Left hindlimb (tissue), 1 donor: ENCODE data around the gene CDK17.

Experiments used
- DNase-seq: peaks from one replicate; pipeline ENCODE4 v3.0.0-alpha.2; 2018

Gene CDK17

GRCh38 chr12:96236221-96236822 lies 163.9 kb downstream of the CDK17 start:
- DNase-seq: peak; percentile 67

GRCh38 chr12:96235484-96235826 lies 164.8 kb downstream of the CDK17 start:
- DNase-seq: no peak

GRCh38 chr12:96234591-96235483 lies 165.4 kb downstream of the CDK17 start:
- no peak for DNase-seq

GRCh38 chr12:96233939-96234461 lies 166.2 kb downstream of the CDK17 start:
- DNase-seq: peak; percentile 95

- no peak for DNase-seq
These were observed 167.1 kb downstream of the CDK17 start for GRCh38 chr12:96233168-96233567.

GRCh38 chr12:96230646-96231045 lies 169.6 kb downstream of the CDK17 start:
- DNase-seq: no peak

GRCh38 chr12:96228566-96229248 lies 171.5 kb downstream of the CDK17 start:
- DNase-seq: no peak
